Body of pancreas (tissue), 4 donors: ENCODE measurements around the gene CCDC57. TPM values are rescaled to one million over a fixed set of nuclear protein-coding genes. Genes with fewer than 3 reads are reported as not detected.

ENCODE experiments used
- ATAC-seq: fragments of 150-250 bp; one replicate; pipeline ENCODE4 v1.9.1; 2016
- DNase-seq, 4 donors: peaks; one replicate each; pipeline ENCODE4 v3.0.0-alpha.2; 2019
- H3K27ac ChIP-seq, 4 donors: fragments of 200-600 bp; sonication (generic); 1 replicate in 3 of 4; 2 replicates in 1 of 4; pipeline versions ENCODE4 v1.5.1 to v1.6.1; 2016 to 2019; ENCODE audit warnings: mild to moderate bottlenecking in 1 of 4, mixed read lengths in 1 of 4, moderate library complexity in 1 of 4
- H3K27me3 ChIP-seq, 2 donors: fragments of 200-600 bp; sonication (generic); one replicate each; pipeline ENCODE4 v1.6.0; 2016; ENCODE audit warnings: mild to moderate bottlenecking in 1 of 2
- H3K36me3 ChIP-seq, 2 donors: fragments of 200-600 bp; sonication (generic); replicated peaks in 1 of 2; 2 replicates each; pipeline ENCODE4 v1.5.1; 2016; ENCODE audit warnings: low read depth in 2 of 2; ENCODE audit not compliant: insufficient read depth in 1 of 2
- H3K4me1 ChIP-seq: fragments of 200-600 bp; sonication (generic); one replicate; pipeline ENCODE4 v1.6.0; 2016
- H3K4me3 ChIP-seq, 2 donors: fragments of 200-600 bp; sonication (generic); 1 replicate in 1 of 2; 2 replicates in 1 of 2; pipeline ENCODE4 v1.5.1; 2016 to 2019
- H3K9me3 ChIP-seq, 3 donors: fragments of 200-600 bp; sonication (generic); 1 replicate in 2 of 3; 2 replicates in 1 of 3; pipeline ENCODE4 v1.5.1; 2016
- POLR2A ChIP-seq, 3 donors: fragments of 450-650 bp; IDR thresholded peaks; one replicate each; pipeline ENCODE4 v1.6.1; 2016; ENCODE audit warnings: antibody characterized with exemption in 3 of 3, mild to moderate bottlenecking in 2 of 3
- WGBS, 2 donors: methylation state at CpG; one replicate each; pipeline ENCODE4 v1.1.5; 2017; 5-methylcytosine and 5-hydroxymethylcytosine counted together
- intact Hi-C: fragments of 100-400 bp; cut with DNase I; formaldehyde crosslinking; loops from one replicate; pipeline ENCODE4 v1.15.1; 2023
- total RNA-seq, 2 donors: library from RNA; depleted of rRNA; stranded (reverse); fragments of >200 nt; gene quantifications; one replicate each; pipeline ENCODE4 v1.1.0, GENCODE V29; 2016
- TF ChIP-seq, protein P1 (sequence below), 7 experiments: fragments of 450-650 bp in 4 of 7; fragments of 200-600 bp in 3 of 7; sonication (generic) in 3 of 7; IDR thresholded peaks; one replicate each; pipeline ENCODE4 v1.5.1; 2016 to 2019; ENCODE audit warnings: antibody characterized with exemption in 7 of 7

CCDC57 gene
- total RNA-seq, 2 donors from 2014 or later, result 24.1 to 60.3 TPM

DNA sequence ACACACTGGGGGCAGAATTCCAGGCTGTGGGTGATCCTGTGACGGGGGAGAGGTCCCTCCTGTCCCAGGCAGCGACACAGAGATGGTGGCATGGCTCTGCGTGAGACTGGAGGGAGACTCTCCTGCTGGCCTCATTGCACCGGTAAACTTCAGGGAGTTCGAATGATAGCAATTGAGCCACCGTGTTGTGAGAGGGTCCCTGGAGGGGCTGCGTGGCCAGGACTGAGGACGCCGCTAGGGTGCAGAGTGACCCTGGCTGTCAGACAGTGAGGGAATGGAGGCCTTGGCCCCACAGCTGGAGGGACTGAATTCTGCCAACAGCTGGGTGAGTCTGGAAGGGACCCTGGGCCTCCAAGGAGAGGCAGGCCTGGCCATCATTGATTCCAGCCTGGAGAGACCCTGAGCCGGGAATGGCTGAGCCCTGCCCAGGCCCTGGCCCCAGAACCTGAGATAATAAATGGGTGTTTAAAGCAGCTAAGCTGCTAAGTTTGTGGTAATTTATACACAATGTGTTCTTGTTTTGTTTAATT lies 32.6 kb downstream of the CCDC57 start:
- no peak overlapping the region for H3K27ac ChIP-seq
- TF ChIP-seq, protein P1, sequence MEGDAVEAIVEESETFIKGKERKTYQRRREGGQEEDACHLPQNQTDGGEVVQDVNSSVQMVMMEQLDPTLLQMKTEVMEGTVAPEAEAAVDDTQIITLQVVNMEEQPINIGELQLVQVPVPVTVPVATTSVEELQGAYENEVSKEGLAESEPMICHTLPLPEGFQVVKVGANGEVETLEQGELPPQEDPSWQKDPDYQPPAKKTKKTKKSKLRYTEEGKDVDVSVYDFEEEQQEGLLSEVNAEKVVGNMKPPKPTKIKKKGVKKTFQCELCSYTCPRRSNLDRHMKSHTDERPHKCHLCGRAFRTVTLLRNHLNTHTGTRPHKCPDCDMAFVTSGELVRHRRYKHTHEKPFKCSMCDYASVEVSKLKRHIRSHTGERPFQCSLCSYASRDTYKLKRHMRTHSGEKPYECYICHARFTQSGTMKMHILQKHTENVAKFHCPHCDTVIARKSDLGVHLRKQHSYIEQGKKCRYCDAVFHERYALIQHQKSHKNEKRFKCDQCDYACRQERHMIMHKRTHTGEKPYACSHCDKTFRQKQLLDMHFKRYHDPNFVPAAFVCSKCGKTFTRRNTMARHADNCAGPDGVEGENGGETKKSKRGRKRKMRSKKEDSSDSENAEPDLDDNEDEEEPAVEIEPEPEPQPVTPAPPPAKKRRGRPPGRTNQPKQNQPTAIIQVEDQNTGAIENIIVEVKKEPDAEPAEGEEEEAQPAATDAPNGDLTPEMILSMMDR (IDR thresholded peaks at IDR 0.05), result no peak
- TF ChIP-seq POLR2A (IDR thresholded peaks at IDR 0.05), result no peak
- no peaks in the 10 kb centered on the region for H3K4me1 ChIP-seq
- intact Hi-C loops, result no loop called here
- 90 to 96% methylated on average over 5 to 10 of the region's 10 CpGs for WGBS, 2 donors
- H3K9me3 ChIP-seq, result no peaks in the 10 kb centered on the region
- H3K27me3 ChIP-seq, result no peaks in the 10 kb centered on the region
- no peak for DNase-seq
- no peak overlapping the region for H3K4me3 ChIP-seq
- H3K36me3 ChIP-seq, result no peaks in the 10 kb centered on the region
- ATAC-seq, result no peak

DNA sequence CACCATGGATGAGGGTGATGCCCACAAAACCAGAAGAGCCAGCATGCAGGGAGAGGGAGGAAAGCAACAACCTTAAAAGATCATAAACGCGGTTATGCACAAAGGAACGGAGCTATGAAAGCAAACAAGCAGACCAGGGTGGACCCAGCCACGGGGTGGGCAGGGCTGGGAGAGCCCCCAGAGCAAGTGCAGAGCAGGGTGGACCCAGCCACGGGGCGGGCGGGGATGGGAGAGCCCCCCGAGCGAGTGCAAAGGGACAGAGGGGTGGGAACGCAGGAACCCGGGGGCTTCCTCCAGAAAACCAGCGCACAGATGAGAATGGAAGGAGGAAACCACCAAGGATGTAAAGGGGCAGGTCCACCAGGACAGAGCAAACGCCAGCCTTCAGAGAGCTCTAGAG lies 33.2 kb downstream of the CCDC57 start:
- intact Hi-C loops, result no loop called here
- no peaks in the 10 kb centered on the region for H3K27me3 ChIP-seq
- H3K4me1 ChIP-seq, result no peaks in the 10 kb centered on the region
- TF ChIP-seq, protein P1 (IDR thresholded peaks at IDR 0.05), result no peak
- WGBS, 2 donors, result 87 to 98% methylated on average over 13 of the region's 13 CpGs
- no peaks in the 10 kb centered on the region for H3K36me3 ChIP-seq
- no peaks in the 10 kb centered on the region for H3K9me3 ChIP-seq
- DNase-seq (no peak), ATAC-seq (no peak)
- H3K4me3 ChIP-seq, result no peak overlapping the region
- no peak overlapping the region for H3K27ac ChIP-seq

GRCh38 chr17:82178499-82179261 lies 34.0 kb downstream of the CCDC57 start:
- H3K9me3 ChIP-seq, result no peaks in the 10 kb centered on the region
- ATAC-seq, result no peak
- TF ChIP-seq, protein P1 (IDR thresholded peaks at IDR 0.05), result no peak
- no peak for TF ChIP-seq POLR2A (IDR thresholded peaks at IDR 0.05)
- no peaks in the 10 kb centered on the region for H3K27me3 ChIP-seq
- H3K27ac ChIP-seq, result no peak overlapping the region
- no peaks in the 10 kb centered on the region for H3K36me3 ChIP-seq
- intact Hi-C loops, result no loop called here
- H3K4me3 ChIP-seq, result no peak overlapping the region
- no peaks in the 10 kb centered on the region for H3K4me1 ChIP-seq
- 79 to 88% methylated on average over 16 to 24 of the region's 24 CpGs for WGBS, 2 donors
- DNase-seq, result no peak

- ATAC-seq (no peak), DNase-seq (no peak)
- WGBS, 2 donors, result 86 to 90% methylated on average over 12 to 13 of the region's 13 CpGs
- no peaks in the 10 kb centered on the region for H3K9me3 ChIP-seq
- H3K4me3 ChIP-seq, result no peak overlapping the region
- H3K27ac ChIP-seq, result no peak overlapping the region
- TF ChIP-seq POLR2A (IDR thresholded peaks at IDR 0.05), result no peak
- TF ChIP-seq, protein P1 (IDR thresholded peaks at IDR 0.05), result no peak
- H3K4me1 ChIP-seq, result no peaks in the 10 kb centered on the region
- intact Hi-C loops, result no loop called here
- no peaks in the 10 kb centered on the region for H3K27me3 ChIP-seq
- H3K36me3 ChIP-seq, result no peaks in the 10 kb centered on the region
Observed at GRCh38 chr17:82177761-82178498, 34.7 kb downstream of the CCDC57 start.
